ENCODE measurements around the gene APOA5. TPM values are rescaled to one million over a fixed set of nuclear protein-coding genes. Genes with fewer than 3 reads are reported as not detected.

APOA5 gene
- total RNA-seq, 1 donor from 2014 or later, result not detected

- Mint-ChIP-seq H3K4me3 (no peak overlapping the region), H3K36me3 (no peaks in the 10 kb centered on the region), H3K9me3 (peaks cover 4% of the 10 kb centered on the region), H3K4me1 (peaks cover 7% of the 10 kb centered on the region), H3K27me3 (ENCODE audit: insufficient read depth, low read depth) (peaks cover 6% of the 10 kb centered on the region), H3K27ac (no peak overlapping the region)
- Histone ChIP-seq H2AFZ (replicated peaks) (no peak overlapping the region), H3K9me3 (ENCODE audit: low read depth) (no peaks in the 10 kb centered on the region), H3K9ac (no peak overlapping the region), H3K4me3 (no peak overlapping the region), H4K20me1 (ENCODE audit: low read depth) (no peaks in the 10 kb centered on the region), H3K4me2 (no peak overlapping the region), H3F3A (ENCODE audit: low read depth) (no peaks in the 10 kb centered on the region), H3K36me3 (no peaks in the 10 kb centered on the region), H3K27me3 (peaks cover 11% of the 10 kb centered on the region), H3K27ac (no peak overlapping the region), H3K4me1 (peaks cover 5% of the 10 kb centered on the region), H3K79me2 (ENCODE audit: low read depth) (peaks cover 4% of the 10 kb centered on the region)
- TF ChIP-seq EZH2phosphoT487 (IDR thresholded peaks at IDR 0.05), result no peak
- no peak for TF ChIP-seq EZH2 (IDR thresholded peaks at IDR 0.05)
- no peak for TF ChIP-seq CTCF (IDR thresholded peaks at IDR 0.05)
- no peak for DNase-seq (ENCODE audit: low spot score)
Measured at GRCh38 chr11:116792144-116792868, 627 bp upstream of the APOA5 start.

GRCh38 chr11:116791002-116791812, 472 bp downstream of the APOA5 start:
- peaks cover 14% of the 10 kb centered on the region for H3K4me1 Mint-ChIP-seq
- H4K20me1 ChIP-seq (ENCODE audit: low read depth), result no peaks in the 10 kb centered on the region
- peaks cover 11% of the 10 kb centered on the region for H3K27me3 ChIP-seq
- no peaks in the 10 kb centered on the region for H3F3A ChIP-seq (ENCODE audit: low read depth)
- H3K36me3 Mint-ChIP-seq, result no peaks in the 10 kb centered on the region
- DNase-seq (ENCODE audit: low spot score), result peak; percentile 87
- no peak overlapping the region for H3K9ac ChIP-seq
- no peak overlapping the region for H3K4me3 ChIP-seq
- peaks cover 5% of the 10 kb centered on the region for H3K4me1 ChIP-seq
- H3K27ac Mint-ChIP-seq, result no peak overlapping the region
- no peaks in the 10 kb centered on the region for H3K36me3 ChIP-seq
- no peak overlapping the region for H3K4me2 ChIP-seq
- H3K4me3 Mint-ChIP-seq, result peak overlapping the region; percentile 68
- no peaks in the 10 kb centered on the region for H3K9me3 ChIP-seq (ENCODE audit: low read depth)
- H3K79me2 ChIP-seq (ENCODE audit: low read depth), result peaks cover 15% of the 10 kb centered on the region
- H3K9me3 Mint-ChIP-seq, result no peaks in the 10 kb centered on the region
- no peak overlapping the region for H3K27ac ChIP-seq
- peaks cover 6% of the 10 kb centered on the region for H3K27me3 Mint-ChIP-seq (ENCODE audit: insufficient read depth, low read depth)
- TF ChIP-seq CTCF (IDR thresholded peaks at IDR 0.05) (peak; percentile 93), EZH2phosphoT487 (IDR thresholded peaks at IDR 0.05) (no peak), EZH2 (IDR thresholded peaks at IDR 0.05) (no peak)
- H2AFZ ChIP-seq (replicated peaks), result peak overlapping the region; percentile 94

GRCh38 chr11:116790167-116791001, 1.3 kb downstream of the APOA5 start:
- Histone ChIP-seq H3K4me1 (peaks cover 5% of the 10 kb centered on the region), H3K4me2 (no peak overlapping the region), H4K20me1 (ENCODE audit: low read depth) (no peaks in the 10 kb centered on the region), H3K9me3 (ENCODE audit: low read depth) (no peaks in the 10 kb centered on the region), H3K4me3 (no peak overlapping the region), H3K36me3 (no peaks in the 10 kb centered on the region), H3F3A (ENCODE audit: low read depth) (no peaks in the 10 kb centered on the region), H3K9ac (no peak overlapping the region), H3K27me3 (peaks cover 11% of the 10 kb centered on the region), H3K79me2 (ENCODE audit: low read depth) (peaks cover 16% of the 10 kb centered on the region), H2AFZ (replicated peaks) (peak overlapping the region; percentile 94), H3K27ac (no peak overlapping the region)
- Mint-ChIP-seq H3K27ac (no peak overlapping the region), H3K9me3 (no peaks in the 10 kb centered on the region), H3K27me3 (ENCODE audit: insufficient read depth, low read depth) (peaks cover 6% of the 10 kb centered on the region), H3K4me1 (peaks cover 14% of the 10 kb centered on the region), H3K36me3 (peaks cover 1% of the 10 kb centered on the region), H3K4me3 (peak overlapping the region; percentile 68)
- DNase-seq (ENCODE audit: low spot score), result no peak
- TF ChIP-seq EZH2phosphoT487 (IDR thresholded peaks at IDR 0.05), result no peak
- TF ChIP-seq CTCF (IDR thresholded peaks at IDR 0.05), result no peak
- TF ChIP-seq EZH2 (IDR thresholded peaks at IDR 0.05), result no peak

Data from neural progenitor cell (in vitro differentiated cells).